Measurements from ENCODE around the gene RUFY1.
"Not testable (repeated sequence)": the region's sequence is repeated elsewhere in the genome, so short reads cannot be mapped to it uniquely, and the experiment has no call there.

DNA sequence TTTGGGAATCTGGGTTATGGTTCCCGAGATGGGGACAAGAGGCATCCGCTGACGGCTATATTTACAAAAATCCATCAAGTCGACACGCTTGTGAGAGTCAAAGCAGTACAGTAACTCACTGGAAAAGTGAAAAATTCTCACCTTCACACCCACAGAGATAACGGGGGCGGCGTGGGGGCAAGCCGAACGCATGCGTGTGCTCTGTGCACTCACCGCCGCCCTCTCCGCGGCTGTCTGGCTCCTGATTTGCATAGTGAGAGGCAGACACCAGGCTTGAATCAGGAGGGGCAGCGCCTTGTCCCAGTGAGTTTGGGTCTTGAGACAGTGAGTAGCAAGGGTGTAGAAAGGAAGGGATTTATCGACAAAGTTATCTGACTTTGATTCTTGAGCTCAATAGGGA, 32.0 kb upstream of the RUFY1 start:
- TF ChIP-seq, protein P1, sequence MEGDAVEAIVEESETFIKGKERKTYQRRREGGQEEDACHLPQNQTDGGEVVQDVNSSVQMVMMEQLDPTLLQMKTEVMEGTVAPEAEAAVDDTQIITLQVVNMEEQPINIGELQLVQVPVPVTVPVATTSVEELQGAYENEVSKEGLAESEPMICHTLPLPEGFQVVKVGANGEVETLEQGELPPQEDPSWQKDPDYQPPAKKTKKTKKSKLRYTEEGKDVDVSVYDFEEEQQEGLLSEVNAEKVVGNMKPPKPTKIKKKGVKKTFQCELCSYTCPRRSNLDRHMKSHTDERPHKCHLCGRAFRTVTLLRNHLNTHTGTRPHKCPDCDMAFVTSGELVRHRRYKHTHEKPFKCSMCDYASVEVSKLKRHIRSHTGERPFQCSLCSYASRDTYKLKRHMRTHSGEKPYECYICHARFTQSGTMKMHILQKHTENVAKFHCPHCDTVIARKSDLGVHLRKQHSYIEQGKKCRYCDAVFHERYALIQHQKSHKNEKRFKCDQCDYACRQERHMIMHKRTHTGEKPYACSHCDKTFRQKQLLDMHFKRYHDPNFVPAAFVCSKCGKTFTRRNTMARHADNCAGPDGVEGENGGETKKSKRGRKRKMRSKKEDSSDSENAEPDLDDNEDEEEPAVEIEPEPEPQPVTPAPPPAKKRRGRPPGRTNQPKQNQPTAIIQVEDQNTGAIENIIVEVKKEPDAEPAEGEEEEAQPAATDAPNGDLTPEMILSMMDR (IDR thresholded peaks at IDR 0.05; ENCODE audit: borderline replicate concordance, extremely low read depth, low read length, poor library complexity, severe bottlenecking), result not testable (repeated sequence)
- TF ChIP-seq EZH2 (IDR thresholded peaks at IDR 0.05; ENCODE audit: borderline replicate concordance, low read depth, low read length, severe bottlenecking), result not testable (repeated sequence)

Data from DND-41 (cell line).